ENCODE measurements around the gene MAD1L1. TPM values are rescaled to one million over a fixed set of nuclear protein-coding genes. Genes with fewer than 3 reads are reported as not detected.

MAD1L1 gene
- total RNA-seq, 1 donor from 2014 or later = 16.2 TPM

- Histone ChIP-seq H3K4me1 (peaks cover 28% of the 10 kb centered on the region), H3K27me3 (ENCODE audit: low read depth) (no peaks in the 10 kb centered on the region), H3K4me3 (no peak overlapping the region), H3K9me3 (replicated peaks) (no peaks in the 10 kb centered on the region), H3K27ac (replicated peaks) (no peak overlapping the region), H3K36me3 (peaks cover 10% of the 10 kb centered on the region)
- no peak for DNase-seq
- intact Hi-C loops (cut with micrococcal nuclease) = no loop called here
- no peak for TF ChIP-seq CTCF (IDR thresholded peaks at IDR 0.05; ENCODE audit: borderline replicate concordance)
Observed at GRCh38 chr7:2243458-2243857, 10.7 kb upstream of the MAD1L1 start.

- no peaks in the 10 kb centered on the region for H3K27me3 ChIP-seq (ENCODE audit: low read depth)
- no peaks in the 10 kb centered on the region for H3K9me3 ChIP-seq (replicated peaks)
- peak overlapping the region; percentile 100 for H3K4me3 ChIP-seq
- DNase-seq = no peak
- intact Hi-C loops (cut with micrococcal nuclease) = no loop called here
- peak overlapping the region; percentile 83 for H3K27ac ChIP-seq (replicated peaks)
- H3K36me3 ChIP-seq = peaks cover 17% of the 10 kb centered on the region
- no peak for TF ChIP-seq CTCF (IDR thresholded peaks at IDR 0.05; ENCODE audit: borderline replicate concordance)
- peaks cover 26% of the 10 kb centered on the region for H3K4me1 ChIP-seq
Observed at GRCh38 chr7:2242541-2243429, 10.0 kb upstream of the MAD1L1 start.

- Histone ChIP-seq H3K27ac (replicated peaks) (peak within 1 kb of the TSS; percentile 83), H3K4me1 (peaks cover 26% of the 10 kb centered on the region), H3K9me3 (replicated peaks) (no peaks in the 10 kb centered on the region), H3K27me3 (ENCODE audit: low read depth) (no peaks in the 10 kb centered on the region), H3K36me3 (peaks cover 26% of the 10 kb centered on the region), H3K4me3 (peak within 1 kb of the TSS; percentile 100)
- peak; percentile 85 for DNase-seq
- TF ChIP-seq CTCF (IDR thresholded peaks at IDR 0.05; ENCODE audit: borderline replicate concordance) = peak; percentile 4
- intact Hi-C loops (cut with micrococcal nuclease) = no loop called here
Observed at GRCh38 chr7:2241580-2242540, 9.1 kb upstream of the MAD1L1 start, which contains the start of the genes MRM2 and NUDT1. Gene MRM2, minus strand, starts transcription at chr7:2242205. Its CDS starts 36 bp downstream, at chr7:2242169. Gene NUDT1, plus strand, starts transcription at chr7:2242226. Its CDS starts 2,349 bp downstream, at chr7:2244575.

- Histone ChIP-seq H3K4me3 (no peak overlapping the region), H3K27ac (replicated peaks) (no peak overlapping the region), H3K9me3 (replicated peaks) (no peaks in the 10 kb centered on the region), H3K27me3 (ENCODE audit: low read depth) (no peaks in the 10 kb centered on the region), H3K36me3 (peaks cover 49% of the 10 kb centered on the region), H3K4me1 (peaks cover 38% of the 10 kb centered on the region)
- intact Hi-C loops (cut with micrococcal nuclease) = no loop called here
- TF ChIP-seq CTCF (IDR thresholded peaks at IDR 0.05; ENCODE audit: borderline replicate concordance) = no peak
- no peak for DNase-seq
Observed at GRCh38 chr7:2239242-2239641, 6.5 kb upstream of the MAD1L1 start.

- Histone ChIP-seq H3K27me3 (ENCODE audit: low read depth) (no peaks in the 10 kb centered on the region), H3K4me1 (peaks cover 51% of the 10 kb centered on the region), H3K36me3 (peaks cover 51% of the 10 kb centered on the region), H3K9me3 (replicated peaks) (no peaks in the 10 kb centered on the region), H3K4me3 (no peak overlapping the region), H3K27ac (replicated peaks) (peak overlapping the region; percentile 30)
- intact Hi-C loops (cut with micrococcal nuclease) = no loop called here
- no peak for DNase-seq
- TF ChIP-seq CTCF (IDR thresholded peaks at IDR 0.05; ENCODE audit: borderline replicate concordance) = no peak
Observed at GRCh38 chr7:2237109-2237602, 4.4 kb upstream of the MAD1L1 start.

Measured in left ventricle myocardium inferior (tissue), 1 donor.